GM19438 (cell line): ENCODE results near the gene SUN2.

ENCODE experiments used
- ATAC-seq: cut with Tn5 transposase; IDR thresholded peaks from one replicate; pipeline ENCODE4 v1.9.1; 2021; ENCODE audit warnings: low read depth; ENCODE audit not compliant: unreplicated experiment

The SUN2 gene

DNA sequence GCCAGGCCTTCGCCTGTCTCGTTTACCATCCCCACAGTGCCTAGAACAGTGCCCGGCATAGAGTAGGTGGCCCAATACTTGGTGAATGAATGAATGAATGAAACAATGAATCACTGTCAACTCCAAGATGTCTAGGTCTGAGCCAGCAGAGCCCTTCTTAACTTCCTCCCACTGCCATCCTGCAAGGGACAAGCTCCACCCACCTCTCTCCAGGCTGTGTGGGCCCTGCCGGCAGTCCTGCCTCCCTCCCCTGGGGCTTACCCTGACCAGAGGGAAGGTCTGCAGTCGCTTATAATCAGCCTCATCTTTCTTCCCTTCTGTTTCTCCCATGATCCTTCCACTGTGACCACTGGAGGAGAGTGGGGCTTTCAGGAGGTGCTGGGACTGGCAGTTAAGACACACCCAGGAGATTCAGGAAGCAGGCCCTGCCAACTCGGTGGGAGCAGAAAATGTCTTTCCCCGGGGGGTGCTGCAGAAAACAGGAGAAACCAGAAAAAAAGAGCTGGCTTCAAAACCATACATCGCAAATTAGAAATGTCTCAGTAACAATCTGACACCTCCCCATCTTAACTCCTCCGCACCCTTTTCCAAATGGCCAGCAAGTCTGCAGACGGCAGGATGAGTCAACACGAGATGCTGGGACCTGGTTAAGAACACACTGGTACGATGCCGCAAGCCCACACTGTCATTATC lies 26.8 kb upstream of the SUN2 start:
- ATAC-seq: no peak

DNA sequence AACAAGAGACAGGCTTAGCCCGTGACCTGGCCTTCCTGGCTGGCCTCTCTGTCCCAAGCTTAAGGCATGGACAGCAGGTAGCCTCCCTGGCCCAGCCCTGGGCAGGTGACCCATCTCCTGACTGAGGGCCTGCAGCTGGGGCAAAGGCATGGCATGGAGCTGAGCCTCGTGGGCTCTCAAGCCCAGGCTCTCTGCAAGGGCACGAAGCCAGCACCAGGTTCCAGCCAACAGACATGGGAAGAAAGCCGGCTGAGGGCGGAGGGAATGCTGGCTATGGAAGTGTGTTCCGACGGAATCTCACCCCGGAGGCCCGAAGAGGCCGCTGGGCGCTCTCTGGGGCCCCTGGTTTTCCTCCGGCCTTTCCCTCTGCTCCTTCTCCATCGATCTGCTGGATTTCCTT lies 25.2 kb upstream of the SUN2 start:
- ATAC-seq: no peak

DNA sequence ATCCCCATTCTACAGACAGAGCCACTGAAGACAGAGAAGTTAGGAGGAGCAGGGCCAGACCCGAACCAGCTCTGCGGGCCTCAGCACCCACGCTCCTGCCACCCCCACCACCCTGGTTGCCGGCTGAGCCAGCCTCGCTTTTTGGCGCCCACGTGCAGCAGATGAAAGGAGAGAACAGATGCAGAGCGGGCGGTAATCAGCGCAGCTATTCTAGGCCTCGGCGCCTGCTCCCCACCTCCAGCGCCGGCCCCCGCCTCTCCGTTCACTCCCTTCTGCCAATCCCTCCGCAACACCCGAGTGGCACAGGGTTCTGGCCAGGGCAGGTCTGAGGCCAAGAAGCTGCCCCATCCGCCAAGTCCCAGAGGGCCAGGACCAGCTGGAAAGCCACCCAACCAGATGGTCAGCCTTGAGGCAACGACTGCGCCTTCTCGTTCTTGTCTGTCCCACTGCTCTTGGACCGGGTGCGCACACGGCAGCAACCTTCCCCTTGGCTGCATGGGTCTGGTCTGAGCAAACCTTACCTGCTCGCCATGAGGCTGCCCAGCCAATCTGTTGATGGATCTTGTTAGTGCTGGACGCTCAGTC lies 21.4 kb upstream of the SUN2 start:
- ATAC-seq: no peak

DNA sequence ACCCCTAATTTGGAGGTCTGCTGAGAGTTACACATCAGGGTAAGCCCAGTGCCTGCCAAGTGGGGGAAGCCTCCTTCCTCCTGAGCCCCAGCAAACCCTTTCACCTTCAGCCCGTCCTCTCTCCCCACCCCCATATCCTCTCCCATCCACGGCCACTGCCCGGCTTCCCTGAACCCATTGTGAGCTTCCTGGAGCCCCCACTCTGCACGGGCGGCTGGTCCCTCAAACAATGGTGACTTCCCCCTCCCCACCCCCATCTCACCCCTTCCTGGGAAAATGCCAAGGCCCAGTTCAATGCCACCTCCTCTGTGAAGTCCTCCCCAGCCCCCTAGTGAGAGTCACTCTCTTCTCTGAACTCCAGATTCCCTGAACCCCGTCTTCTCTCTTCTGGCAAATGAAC lies 20.3 kb upstream of the SUN2 start:
- no peak for ATAC-seq

DNA sequence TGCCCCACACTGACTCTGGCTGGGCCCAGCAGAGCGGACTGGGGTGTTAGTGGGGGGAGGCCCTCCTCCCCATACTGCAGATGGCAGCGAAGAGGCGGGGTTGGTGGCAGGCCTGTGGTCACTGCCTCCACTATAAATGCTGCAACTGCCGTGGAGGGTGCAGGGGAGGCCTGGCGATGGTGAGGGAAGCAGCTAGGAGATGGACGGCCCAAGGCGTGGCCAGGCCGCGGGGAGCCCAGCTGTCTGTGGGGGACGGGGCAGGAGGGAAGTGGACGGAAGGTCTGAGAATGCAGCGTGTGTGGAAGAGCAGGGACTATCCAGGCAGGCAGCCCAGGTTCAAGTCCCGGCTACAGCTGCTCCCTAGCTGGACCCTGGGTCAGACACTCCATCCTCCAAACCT lies 19.9 kb upstream of the SUN2 start:
- ATAC-seq: no peak

- no peak for ATAC-seq
Measured at GRCh38 chr22:38774496-38775166, 18.8 kb upstream of the SUN2 start.

GRCh38 chr22:38773363-38773946 lies 17.7 kb upstream of the SUN2 start:
- no peak for ATAC-seq

DNA sequence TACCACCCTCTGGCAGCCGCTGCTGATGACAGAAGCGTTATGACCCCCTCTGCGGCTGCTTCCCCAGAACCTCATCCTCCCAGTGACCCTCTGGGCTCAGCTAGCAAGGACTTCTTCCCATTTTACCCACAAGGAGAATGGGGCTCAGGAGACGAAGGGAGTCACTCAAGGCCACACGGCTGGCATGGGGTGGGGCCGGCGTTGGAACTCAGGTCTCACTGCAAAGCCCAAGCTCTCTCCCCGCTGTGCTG lies 16.8 kb upstream of the SUN2 start:
- no peak for ATAC-seq

GRCh38 chr22:38770257-38770949 lies 14.6 kb upstream of the SUN2 start:
- ATAC-seq: no peak

GRCh38 chr22:38768036-38768435 lies 12.2 kb upstream of the SUN2 start:
- ATAC-seq: no peak

GRCh38 chr22:38767313-38767712 lies 11.5 kb upstream of the SUN2 start:
- no peak for ATAC-seq

- no peak for ATAC-seq
Measured at GRCh38 chr22:38766076-38766777, 10.4 kb upstream of the SUN2 start.

GRCh38 chr22:38762551-38762983 lies 6.8 kb upstream of the SUN2 start:
- no peak for ATAC-seq

DNA sequence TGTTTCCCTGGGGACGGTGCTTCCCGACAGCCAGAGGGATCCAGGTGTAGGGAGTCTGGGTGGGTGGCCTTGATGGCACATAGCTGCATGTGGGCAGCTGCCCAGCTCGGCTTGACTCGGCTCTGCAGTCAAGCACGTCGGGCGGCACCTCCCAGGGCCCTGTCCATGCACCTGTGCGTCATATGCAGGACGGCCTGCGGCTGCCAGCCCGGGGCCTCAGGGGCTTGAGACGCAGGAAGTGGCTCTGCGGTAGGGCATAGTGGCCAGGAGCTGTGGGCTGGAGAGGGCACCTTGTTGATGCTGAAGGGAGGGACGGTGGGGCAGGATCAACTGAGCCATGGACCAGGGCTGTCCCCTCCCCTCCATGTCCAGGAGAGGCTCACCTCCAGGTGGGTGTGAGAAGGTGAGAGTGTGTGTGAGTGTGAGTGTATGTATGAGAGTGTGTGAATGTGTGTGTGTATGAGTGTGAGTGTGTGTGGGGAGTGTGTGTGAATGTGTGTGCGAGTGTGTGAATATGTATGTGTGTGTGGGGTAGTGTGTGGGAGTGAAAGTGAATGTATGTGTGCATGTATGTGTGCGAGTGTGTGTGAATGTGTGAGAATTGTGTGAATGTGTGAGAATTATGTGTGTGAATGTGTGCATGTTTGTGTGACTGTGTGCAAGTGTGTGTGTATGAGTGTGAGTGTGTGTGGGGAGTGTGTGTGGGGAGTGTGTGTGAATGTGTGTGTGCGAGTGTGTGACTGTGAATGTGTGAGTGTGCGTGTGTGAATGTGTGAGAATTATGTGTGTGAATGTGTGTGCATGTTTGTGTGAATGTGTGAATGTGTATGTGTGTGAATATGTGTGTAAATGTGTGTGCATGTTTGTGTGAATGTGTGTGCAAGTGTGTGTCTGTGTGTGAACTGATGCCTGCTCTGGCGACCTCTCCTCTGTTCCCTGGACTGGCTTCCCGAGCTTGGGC lies 5.7 kb upstream of the SUN2 start:
- no peak for ATAC-seq

GRCh38 chr22:38760477-38761201 lies 4.8 kb upstream of the SUN2 start:
- ATAC-seq: no peak

DNA sequence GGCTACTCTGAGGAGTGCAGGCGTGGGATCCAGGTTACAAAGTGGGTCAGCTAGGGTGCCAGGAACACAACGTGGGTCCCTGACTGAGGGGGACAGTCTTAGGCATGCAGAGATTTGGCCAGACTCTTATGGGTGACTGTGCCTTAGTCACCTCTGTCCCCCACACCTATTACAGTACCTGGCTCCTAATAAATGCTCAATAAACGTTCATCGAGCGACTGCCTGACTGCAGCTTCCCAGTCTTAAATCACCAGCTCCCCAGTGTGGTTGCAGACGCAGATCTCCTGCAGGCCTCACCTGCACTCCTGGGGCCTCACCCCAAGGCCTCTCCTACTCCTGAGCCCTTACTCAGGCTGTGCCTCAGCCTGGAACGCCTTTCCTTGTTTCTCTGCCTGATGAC lies 3.2 kb upstream of the SUN2 start:
- ATAC-seq: no peak

DNA sequence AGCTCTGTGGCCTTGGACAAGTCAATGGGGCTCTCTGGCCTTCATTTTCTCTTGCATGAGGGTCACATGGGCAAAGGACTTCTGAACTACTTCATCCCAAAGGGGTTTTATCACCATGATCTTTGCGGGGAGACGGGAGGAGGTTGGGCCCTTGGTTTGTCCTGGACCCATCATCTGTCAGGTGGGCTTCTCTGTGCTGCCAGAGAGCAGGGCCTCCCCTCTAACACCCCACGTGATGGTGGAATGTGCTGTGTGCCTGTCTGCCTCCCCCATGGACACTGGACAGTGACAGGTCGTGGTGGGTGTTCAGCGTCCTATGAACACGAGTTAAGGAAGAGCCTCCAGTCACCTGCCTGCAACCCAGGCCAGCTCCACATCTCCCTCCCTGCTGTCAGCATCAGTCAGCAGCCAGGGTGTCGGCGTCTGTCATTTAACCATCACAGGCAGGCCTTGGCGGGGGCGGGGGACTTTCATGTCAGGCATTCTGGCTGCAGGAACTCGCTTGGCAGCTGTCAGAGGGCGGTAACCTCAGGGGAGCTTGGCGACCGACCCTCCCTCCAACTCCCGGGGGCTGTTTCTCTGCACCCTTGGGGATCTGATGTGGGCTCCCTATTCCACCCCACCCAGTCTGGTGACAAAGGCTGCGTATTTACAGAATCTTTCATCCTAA lies 2.6 kb upstream of the SUN2 start:
- no peak for ATAC-seq

DNA sequence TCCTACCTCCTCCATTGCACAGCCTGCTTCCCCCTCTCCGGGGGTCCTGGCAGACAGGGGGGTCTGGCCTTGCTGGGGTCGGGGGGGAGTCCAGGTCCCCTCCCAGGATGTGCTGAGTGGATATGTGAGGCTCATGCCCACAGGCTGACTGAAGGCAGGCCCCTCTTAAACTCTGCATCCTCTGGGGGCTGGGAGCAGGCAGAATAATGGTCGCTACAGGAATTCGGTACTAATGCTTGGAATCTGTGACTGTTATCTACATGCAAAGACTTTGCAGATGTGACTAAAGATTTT lies 1.6 kb upstream of the SUN2 start:
- no peak for ATAC-seq
